ENCODE data around the gene PCDHB13. TPM values are rescaled to one million over a fixed set of nuclear protein-coding genes. Genes with fewer than 3 reads are reported as not detected.
"Not testable (repeated sequence)": the region's sequence is repeated elsewhere in the genome, so short reads cannot be mapped to it uniquely, and the experiment has no call there.

PCDHB13 gene
- total RNA-seq, 1 donor from 2014 or later, result 2.6 TPM

DNA sequence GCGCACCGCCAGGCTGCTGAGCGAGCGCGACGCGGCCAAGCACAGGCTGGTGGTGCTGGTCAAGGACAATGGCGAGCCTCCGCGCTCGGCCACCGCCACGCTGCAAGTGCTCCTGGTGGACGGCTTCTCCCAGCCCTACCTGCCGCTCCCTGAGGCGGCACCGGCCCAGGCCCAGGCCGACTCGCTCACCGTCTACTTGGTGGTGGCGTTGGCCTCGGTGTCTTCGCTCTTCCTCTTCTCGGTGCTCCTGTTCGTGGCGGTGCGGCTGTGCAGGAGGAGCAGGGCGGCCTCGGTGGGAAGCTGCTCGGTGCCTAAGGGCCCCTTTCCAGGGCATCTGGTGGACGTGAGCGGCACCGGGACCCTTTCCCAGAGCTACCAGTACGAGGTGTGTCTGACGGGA lies 12.1 kb upstream of the PCDHB13 start:
- not testable (repeated sequence) for DNase-seq (ENCODE audit: low read depth in 2 of 2)

DNA sequence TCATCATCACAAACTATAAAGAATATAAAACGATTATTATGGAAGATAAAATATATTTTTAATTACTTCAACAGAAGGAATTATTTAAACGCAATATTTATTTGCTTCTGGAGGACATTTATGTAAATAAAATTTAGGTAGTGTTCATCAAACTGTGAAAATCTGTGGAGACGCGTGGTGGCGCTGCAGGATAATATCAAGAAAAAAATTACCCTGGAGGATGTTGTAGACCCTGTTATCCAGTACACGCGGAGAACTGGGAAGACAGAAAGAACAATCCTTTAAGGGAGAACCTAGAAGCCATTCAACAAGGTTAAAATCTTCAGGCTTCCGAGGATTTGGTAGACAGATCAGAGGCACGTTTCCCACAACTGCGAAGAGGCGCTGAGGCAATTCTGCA lies 5.2 kb upstream of the PCDHB13 start, which contains the start of gene PCDHB12:
TSS of gene PCDHB12 (plus strand) at position 242 of the 400 bp plus-strand sequence. CDS start 189 bp downstream, outside the sequence.
- DNase-seq (ENCODE audit: low read depth in 2 of 2), result peak; percentile 13 to 27

DNA sequence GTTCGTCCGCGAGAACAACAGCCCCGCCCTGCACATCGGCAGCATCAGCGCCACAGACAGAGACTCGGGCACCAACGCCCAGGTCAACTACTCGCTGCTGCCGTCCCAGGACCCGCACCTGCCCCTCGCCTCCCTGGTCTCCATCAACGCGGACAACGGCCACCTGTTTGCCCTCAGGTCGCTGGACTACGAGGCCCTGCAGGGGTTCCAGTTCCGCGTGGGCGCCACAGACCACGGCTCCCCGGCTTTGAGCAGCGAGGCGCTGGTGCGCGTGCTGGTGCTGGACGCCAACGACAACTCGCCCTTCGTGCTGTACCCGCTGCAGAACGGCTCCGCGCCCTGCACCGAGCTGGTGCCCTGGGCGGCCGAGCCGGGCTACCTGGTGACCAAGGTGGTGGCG lies 3.4 kb upstream of the PCDHB13 start:
- not testable (repeated sequence) for DNase-seq (ENCODE audit: low read depth in 2 of 2)

DNA sequence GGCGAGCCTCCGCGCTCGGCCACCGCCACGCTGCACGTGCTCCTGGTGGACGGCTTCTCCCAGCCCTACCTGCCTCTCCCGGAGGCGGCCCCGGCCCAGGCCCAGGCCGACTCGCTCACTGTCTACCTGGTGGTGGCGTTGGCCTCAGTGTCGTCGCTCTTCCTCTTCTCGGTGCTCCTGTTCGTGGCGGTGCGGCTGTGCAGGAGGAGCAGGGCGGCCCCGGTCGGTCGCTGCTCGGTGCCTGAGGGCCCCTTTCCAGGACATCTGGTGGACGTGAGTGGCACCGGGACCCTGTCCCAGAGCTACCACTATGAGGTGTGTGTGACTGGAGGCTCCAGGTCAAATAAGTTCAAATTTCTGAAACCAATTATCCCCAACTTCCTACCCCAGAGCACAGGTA lies 2.9 kb upstream of the PCDHB13 start:
- not testable (repeated sequence) for DNase-seq (ENCODE audit: low read depth in 2 of 2)

DNA sequence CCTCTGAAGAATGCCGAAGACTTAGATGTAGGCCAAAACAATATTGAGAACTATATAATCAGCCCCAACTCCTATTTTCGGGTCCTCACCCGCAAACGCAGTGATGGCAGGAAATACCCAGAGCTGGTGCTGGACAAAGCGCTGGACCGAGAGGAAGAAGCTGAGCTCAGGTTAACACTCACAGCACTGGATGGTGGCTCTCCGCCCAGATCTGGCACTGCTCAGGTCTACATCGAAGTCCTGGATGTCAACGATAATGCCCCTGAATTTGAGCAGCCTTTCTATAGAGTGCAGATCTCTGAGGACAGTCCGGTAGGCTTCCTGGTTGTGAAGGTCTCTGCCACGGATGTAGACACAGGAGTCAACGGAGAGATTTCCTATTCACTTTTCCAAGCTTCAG lies 864 bp downstream of the PCDHB13 start:
- not testable (repeated sequence) for DNase-seq (ENCODE audit: low read depth in 2 of 2)

DNA sequence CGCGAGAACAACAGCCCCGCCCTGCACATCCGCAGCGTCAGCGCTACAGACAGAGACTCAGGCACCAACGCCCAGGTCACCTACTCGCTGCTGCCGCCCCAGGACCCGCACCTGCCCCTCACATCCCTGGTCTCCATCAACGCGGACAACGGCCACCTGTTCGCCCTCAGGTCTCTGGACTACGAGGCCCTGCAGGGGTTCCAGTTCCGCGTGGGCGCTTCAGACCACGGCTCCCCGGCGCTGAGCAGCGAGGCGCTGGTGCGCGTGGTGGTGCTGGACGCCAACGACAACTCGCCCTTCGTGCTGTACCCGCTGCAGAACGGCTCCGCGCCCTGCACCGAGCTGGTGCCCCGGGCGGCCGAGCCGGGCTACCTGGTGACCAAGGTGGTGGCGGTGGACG lies 1.8 kb downstream of the PCDHB13 start:
- DNase-seq (ENCODE audit: low read depth in 2 of 2), result not testable (repeated sequence)

DNA sequence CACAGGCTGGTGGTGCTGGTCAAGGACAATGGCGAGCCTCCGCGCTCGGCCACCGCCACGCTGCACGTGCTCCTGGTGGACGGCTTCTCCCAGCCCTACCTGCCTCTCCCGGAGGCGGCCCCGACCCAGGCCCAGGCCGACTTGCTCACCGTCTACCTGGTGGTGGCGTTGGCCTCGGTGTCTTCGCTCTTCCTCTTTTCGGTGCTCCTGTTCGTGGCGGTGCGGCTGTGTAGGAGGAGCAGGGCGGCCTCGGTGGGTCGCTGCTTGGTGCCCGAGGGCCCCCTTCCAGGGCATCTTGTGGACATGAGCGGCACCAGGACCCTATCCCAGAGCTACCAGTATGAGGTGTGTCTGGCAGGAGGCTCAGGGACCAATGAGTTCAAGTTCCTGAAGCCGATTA lies 2.3 kb downstream of the PCDHB13 start:
- DNase-seq (ENCODE audit: low read depth in 2 of 2), result not testable (repeated sequence)

DNA sequence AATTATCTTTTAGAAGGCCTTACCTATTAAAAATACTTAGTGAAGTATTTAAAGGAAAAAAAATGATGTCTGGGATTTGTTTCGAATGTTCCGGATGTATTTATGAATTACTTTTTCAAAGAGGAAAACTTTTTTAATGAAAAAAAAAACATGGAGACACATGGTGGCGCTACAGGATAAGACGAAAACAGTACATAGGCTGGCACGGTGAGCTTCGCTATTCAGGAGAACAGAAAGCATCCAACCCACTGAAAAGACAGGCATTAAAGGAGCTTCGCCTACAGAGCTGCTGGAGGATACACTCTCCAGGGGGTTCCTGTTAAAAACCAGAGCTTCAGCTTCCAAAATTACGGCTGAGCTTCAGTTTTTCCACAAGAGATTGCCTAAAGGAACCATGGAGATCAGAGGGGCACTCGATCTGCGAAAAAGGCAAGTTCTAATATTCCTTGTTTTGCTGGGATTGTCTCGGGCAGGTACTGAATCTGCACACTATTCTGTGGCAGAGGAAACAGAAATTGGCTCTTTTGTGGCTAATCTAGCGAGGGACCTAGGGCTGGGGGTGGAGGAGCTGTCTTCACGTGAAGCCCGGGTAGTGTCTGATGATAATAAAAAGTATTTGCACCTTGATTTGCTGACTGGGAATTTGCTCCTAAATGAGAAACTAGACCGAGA lies 9.5 kb downstream of the PCDHB13 start, which contains the start of gene PCDHB14:
TSS of gene PCDHB14 (plus strand) at position 232 of the 672 bp plus-strand sequence. CDS start at position 395, 163 bp downstream.
- DNase-seq (ENCODE audit: low read depth in 2 of 2), result peak; percentile 34 to 63

DNA sequence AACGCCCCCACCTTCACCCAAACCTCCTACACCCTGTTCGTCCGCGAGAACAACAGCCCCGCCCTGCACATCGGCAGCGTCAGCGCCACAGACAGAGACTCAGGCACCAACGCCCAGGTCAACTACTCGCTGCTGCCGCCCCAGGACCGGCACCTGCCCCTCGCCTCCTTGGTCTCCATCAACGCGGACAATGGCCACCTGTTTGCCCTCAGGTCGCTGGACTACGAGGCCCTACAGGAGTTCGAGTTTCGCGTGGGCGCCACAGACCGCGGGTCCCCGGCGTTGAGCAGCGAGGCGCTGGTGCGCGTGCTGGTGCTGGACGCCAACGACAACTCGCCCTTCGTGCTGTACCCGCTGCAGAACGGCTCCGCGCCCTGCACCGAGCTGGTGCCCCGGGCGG lies 11.1 kb downstream of the PCDHB13 start:
- not testable (repeated sequence) for DNase-seq (ENCODE audit: low read depth in 2 of 2)

DNA sequence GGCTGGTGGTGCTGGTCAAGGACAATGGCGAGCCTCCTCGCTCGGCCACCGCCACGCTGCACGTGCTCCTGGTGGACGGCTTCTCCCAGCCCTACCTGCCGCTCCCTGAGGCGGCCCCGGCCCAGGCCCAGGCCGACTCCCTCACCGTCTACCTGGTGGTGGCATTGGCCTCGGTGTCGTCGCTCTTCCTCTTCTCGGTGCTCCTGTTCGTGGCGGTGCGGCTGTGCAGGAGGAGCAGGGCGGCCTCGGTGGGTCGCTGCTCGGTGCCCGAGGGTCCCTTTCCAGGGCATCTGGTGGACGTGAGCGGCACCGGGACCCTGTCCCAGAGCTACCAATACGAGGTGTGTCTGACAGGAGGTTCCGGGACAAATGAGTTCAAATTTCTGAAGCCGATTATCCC lies 11.7 kb downstream of the PCDHB13 start:
- not testable (repeated sequence) for DNase-seq (ENCODE audit: low read depth in 2 of 2)

DNA sequence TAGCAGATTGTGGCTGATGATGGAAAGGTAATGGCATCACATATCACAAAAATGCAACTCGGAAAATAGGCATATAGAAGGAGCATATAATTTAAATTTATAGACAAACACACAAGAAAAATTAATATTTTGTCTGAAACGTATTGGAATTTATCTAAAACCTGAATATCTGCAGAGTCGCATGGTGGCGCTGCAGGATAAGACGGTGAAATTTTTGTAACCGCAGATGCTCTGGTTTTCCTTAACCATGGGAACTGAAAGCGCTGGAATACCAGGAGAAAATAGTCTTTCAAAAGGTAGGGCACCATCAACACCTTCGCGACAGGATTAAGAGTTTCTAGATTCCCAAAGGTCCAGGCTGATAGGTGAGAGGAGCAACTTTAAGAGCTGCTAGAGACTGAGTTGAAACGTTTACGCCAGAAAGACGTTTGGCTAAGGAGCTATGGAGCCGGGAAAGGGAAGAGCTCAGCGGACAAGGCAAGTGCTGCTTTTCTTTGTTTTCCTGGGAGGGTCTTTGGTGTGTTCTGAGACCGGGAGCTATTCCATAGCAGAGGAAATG lies 20.5 kb downstream of the PCDHB13 start:
- peak; percentile 5 to 16 for DNase-seq (ENCODE audit: low read depth in 2 of 2)

DNA sequence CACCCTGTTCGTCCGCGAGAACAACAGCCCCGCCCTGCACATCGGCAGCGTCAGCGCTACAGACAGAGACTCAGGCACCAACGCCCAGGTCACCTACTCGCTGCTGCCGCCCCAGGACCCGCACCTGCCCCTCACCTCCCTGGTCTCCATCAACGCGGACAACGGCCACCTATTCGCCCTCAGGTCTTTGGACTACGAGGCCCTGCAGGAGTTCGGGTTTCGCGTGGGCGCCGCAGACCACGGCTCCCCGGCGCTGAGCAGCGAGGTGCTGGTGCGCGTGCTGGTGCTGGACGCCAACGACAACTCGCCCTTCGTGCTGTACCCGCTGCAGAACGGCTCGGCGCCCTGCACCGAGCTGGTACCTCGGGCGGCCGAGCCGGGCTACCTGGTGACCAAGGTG lies 22.2 kb downstream of the PCDHB13 start:
- DNase-seq (ENCODE audit: low read depth in 2 of 2), result not testable (repeated sequence)

DNA sequence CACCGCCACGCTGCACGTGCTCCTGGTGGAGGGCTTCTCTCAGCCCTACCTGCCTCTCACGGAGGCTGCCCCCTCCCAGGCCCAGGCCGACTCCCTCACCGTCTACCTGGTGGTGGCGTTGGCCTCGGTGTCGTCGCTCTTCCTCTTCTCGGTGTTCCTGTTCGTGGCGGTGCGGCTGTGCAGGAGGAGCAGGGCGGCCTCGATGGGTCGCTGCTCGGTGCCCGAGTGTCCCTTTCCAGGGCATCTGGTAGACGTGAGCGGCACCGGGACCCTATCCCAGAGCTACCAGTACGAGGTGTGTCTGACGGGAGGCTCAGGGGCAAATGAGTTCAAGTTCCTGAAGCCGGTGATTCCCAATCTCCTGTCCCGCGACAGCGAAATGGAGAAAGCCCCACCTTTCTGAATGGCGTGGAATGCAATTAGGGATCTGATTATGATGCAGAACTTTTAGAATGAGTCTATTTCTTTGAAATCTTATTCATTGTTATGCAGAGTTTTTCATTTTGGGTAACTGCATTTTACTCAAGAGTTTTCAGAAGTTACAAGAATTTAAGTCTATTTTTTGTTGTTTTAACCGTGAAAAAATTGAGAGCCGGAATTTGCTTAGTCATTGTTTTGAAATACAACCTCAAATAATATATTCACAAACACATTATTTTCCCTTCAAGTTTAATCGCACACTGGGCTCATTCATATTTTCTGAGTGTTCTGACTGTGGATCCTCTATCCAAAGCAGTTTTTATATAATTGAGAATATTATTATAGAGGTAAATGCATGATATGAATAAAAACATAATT lies 23.0 kb downstream of the PCDHB13 start:
- DNase-seq (ENCODE audit: low read depth in 2 of 2), result no peak

DNA sequence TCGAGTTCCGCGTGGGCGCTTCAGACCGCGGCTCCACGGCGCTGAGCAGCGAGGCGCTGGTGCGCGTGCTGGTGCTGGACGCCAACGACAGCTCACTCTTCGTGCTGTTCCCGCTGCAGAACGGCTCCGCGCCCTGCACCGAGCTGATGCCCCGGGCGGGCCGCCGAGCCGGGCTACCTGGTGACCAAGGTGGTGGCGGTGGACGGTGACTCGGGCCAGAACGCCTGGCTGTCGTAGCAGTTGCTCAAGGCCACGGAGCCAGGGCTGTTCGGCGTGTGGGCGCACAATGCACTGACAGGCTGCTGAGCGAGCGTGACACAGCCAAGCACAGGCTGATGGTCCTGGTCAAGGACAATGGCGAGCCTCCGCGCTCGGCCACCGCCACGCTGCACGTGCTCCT lies 27.8 kb downstream of the PCDHB13 start:
- no peak for DNase-seq (ENCODE audit: low read depth in 2 of 2)

DNA sequence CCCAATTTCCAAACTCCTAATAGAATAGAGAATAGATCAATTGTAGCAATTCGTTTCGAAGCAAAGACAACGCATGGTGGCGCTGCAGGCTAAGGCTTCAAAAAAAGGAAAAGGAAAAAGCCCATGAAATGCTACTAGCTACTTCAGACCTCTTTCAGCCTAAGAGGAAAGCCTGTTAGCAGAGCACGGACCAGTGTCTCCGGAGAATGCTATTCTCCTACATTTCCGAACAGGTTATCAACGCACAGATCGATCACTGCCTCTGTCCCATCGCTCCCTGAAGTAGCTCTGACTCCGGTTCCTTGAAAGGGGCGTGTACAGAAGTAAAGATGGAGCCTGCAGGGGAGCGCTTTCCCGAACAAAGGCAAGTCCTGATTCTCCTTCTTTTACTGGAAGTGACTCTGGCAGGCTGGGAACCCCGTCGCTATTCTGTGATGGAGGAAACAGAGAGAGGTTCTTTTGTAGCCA lies 31.6 kb downstream of the PCDHB13 start, which contains the start of gene PCDHB15:
TSS of gene PCDHB15 (plus strand) at position 146 of the 468 bp plus-strand sequence. CDS start at position 330, 184 bp downstream.
- peak; percentile 1 to 6 for DNase-seq (ENCODE audit: low read depth in 2 of 2)

DNA sequence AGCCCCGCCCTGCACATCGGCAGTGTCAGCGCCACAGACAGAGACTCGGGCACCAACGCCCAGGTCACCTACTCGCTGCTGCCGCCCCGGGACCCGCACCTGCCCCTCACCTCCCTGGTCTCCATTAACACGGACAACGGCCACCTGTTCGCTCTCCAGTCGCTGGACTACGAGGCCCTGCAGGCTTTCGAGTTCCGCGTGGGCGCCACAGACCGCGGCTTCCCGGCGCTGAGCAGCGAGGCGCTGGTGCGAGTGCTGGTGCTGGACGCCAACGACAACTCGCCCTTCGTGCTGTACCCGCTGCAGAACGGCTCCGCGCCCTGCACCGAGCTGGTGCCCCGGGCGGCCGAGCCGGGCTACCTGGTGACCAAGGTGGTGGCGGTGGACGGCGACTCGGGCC lies 33.3 kb downstream of the PCDHB13 start:
- DNase-seq (ENCODE audit: low read depth in 2 of 2), result not testable (repeated sequence)

DNA sequence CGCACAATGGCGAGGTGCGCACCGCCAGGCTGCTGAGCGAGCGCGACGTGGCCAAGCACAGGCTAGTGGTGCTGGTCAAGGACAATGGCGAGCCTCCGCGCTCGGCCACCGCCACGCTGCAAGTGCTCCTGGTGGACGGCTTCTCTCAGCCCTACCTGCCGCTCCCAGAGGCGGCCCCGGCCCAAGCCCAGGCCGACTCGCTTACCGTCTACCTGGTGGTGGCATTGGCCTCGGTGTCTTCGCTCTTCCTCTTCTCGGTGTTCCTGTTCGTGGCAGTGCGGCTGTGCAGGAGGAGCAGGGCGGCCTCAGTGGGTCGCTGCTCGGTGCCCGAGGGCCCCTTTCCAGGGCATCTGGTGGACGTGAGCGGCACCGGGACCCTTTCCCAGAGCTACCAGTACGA lies 33.7 kb downstream of the PCDHB13 start:
- DNase-seq (ENCODE audit: low read depth in 2 of 2), result not testable (repeated sequence)

DNA sequence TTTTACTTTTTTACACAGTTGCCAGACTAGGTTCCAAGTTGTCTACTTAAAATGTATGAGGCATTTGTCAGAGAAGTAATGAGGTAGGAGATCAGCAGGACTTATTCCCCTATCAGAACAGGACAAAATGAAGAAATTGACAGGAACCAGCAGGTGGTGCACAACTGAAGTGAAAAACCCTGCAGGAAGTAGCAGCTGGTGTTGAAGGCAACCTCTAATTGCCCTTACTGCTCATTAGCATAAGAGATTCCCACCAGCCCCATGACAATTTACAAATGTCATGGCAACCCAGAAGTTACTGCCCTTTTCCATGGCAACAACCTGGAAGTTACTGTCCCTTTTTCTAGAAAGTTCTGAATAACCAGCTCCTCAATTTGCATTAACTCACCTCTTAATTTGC lies 36.9 kb downstream of the PCDHB13 start:
- no peak for DNase-seq (ENCODE audit: low read depth in 2 of 2)

DNA sequence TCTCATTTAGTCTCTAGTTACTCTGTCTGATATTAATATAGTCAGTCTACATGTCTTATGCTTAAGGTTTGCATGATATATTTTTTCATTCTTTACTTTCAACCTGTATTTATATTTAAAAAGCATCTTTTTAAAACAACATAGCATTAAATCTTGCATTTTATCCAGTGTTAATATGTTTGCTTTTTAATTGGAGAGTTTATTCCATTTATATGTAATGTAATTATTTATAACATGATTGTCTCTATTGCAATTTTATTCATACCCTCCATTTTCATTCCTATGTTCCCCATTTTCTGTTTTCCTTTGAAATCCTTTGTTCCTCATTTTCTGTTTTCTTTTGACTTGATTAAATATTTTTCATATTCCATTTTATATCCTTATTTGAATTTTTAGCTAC lies 44.7 kb downstream of the PCDHB13 start:
- no peak for DNase-seq (ENCODE audit: low read depth in 2 of 2)

DNA sequence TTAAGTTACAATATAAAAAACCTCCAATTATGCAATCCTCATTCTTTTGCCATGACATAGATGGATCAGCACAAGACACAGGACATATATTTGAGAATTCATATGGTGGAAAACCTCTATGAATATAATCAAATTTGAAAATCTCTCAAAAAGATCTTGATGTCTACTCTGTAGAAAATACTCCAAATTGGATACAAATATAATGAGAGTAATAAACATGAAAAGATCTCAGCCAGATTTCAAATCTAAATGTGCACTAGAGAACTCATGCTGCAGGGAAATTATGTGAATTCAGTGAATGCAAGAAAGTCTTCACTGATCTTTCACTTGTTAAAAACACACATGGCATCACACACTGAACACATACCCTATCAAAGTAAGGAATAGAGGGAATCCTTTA lies 45.2 kb downstream of the PCDHB13 start:
- no peak for DNase-seq (ENCODE audit: low read depth in 2 of 2)

DNA sequence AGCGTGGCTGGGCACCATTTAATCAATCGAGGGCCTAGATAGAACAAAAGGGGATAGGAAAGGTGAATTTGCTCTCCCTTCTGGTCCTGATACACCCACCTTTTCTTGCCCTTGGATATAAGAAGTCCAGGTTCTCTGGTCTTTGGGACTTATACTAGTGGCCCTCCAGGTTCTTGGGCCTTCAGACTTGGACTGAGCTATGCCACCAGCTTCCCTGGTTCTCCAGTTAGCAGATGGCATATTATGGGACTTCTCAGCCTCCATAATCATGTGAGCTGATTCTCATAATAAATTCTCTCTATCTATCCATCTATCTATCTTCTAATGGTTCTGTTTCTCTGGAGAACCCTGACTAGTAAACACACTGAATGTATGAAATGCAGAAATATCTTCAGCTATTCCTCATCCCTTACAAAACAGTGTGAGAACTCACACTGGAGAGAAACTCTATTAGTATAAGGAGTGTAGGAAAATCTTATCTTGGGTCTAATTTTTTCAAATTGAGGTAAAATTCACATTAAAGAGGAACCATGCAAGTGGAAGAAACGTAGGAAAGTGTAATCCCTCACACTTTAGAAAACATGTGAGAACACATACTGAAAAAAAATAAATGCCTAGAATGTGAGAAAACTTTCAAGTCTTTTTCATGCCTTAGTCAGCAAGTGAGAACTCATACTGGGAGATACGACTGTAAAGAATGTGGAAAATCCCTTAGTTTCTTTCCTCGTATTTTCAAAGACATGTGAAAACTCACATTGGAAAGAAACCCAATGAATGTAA lies 46.9 kb downstream of the PCDHB13 start:
- peak; percentile 14 for DNase-seq (ENCODE audit: low read depth in 2 of 2)

All from lung microvascular endothelial cell (primary cell).